ENCODE data around the gene GSC2.

GRCh38 chr22:19107730-19108074, 42.4 kb downstream of the GSC2 start:
- no peak for TF ChIP-seq POLR2AphosphoS5 (IDR thresholded peaks at IDR 0.05)
- no peak for TF ChIP-seq CTCF (IDR thresholded peaks at IDR 0.05)
- TF ChIP-seq POLR2A (IDR thresholded peaks at IDR 0.05) = no peak

Data from suprapubic skin (tissue), 4 donors.